ENCODE measurements around the gene KRTAP15-1.

The KRTAP15-1 gene

GRCh38 chr21:30439975-30440374, at the start of gene KRTAP15-1:
Gene KRTAP15-1, plus strand, starts transcription at chr21:30440275. Its CDS starts 53 bp downstream, at chr21:30440328.
- no peak for DNase-seq (ENCODE audit: low spot score)

GRCh38 chr21:30391492-30392025, 48.5 kb upstream of the KRTAP15-1 start:
- no peak for DNase-seq (ENCODE audit: low spot score)

- no peak for DNase-seq (ENCODE audit: low spot score)
These were observed 44.3 kb upstream of the KRTAP15-1 start, which contains the start of gene KRTAP13-1 for GRCh38 chr21:30395731-30396130. Gene KRTAP13-1, plus strand, starts transcription at chr21:30396031. Its CDS starts 56 bp downstream, at chr21:30396087.

- peak; percentile 1 for DNase-seq (ENCODE audit: low spot score)
These were observed 31.1 kb upstream of the KRTAP15-1 start for GRCh38 chr21:30408782-30409494.

- DNase-seq (ENCODE audit: low spot score), result no peak
These were observed 24.1 kb upstream of the KRTAP15-1 start for GRCh38 chr21:30415993-30416392.

GRCh38 chr21:30425826-30426225, 14.2 kb upstream of the KRTAP15-1 start, which contains the start of gene KRTAP13-3:
Gene KRTAP13-3, minus strand, starts transcription at chr21:30425926. Its CDS starts 14 bp downstream, at chr21:30425912.
- no peak for DNase-seq (ENCODE audit: low spot score)

- DNase-seq (ENCODE audit: low spot score), result no peak
These were observed 13.3 kb upstream of the KRTAP15-1 start for GRCh38 chr21:30426731-30427130.

- no peak for DNase-seq (ENCODE audit: low spot score)
These were observed 9.9 kb upstream of the KRTAP15-1 start, which contains the start of gene KRTAP13-4 for GRCh38 chr21:30430170-30430655. Gene KRTAP13-4, plus strand, starts transcription at chr21:30430220. Its CDS starts 56 bp downstream, at chr21:30430276.

- peak; percentile 2 for DNase-seq (ENCODE audit: low spot score)
These were observed 5.9 kb upstream of the KRTAP15-1 start for GRCh38 chr21:30434033-30434631.

GRCh38 chr21:30437010-30437565, 3.0 kb upstream of the KRTAP15-1 start:
- no peak for DNase-seq (ENCODE audit: low spot score)

GRCh38 chr21:30443226-30443625, 3.2 kb downstream of the KRTAP15-1 start:
- no peak for DNase-seq (ENCODE audit: low spot score)

- DNase-seq (ENCODE audit: low spot score), result no peak
These were observed 4.1 kb downstream of the KRTAP15-1 start for GRCh38 chr21:30444204-30444603.

GRCh38 chr21:30447056-30447455, 7.0 kb downstream of the KRTAP15-1 start:
- no peak for DNase-seq (ENCODE audit: low spot score)

GRCh38 chr21:30448514-30448913, 8.4 kb downstream of the KRTAP15-1 start:
- DNase-seq (ENCODE audit: low spot score), result no peak

- DNase-seq (ENCODE audit: low spot score), result no peak
These were observed 23.6 kb downstream of the KRTAP15-1 start for GRCh38 chr21:30463713-30464112.

- no peak for DNase-seq (ENCODE audit: low spot score)
These were observed 29.0 kb downstream of the KRTAP15-1 start for GRCh38 chr21:30468900-30469714.

GRCh38 chr21:30478004-30478403, 37.9 kb downstream of the KRTAP15-1 start:
- no peak for DNase-seq (ENCODE audit: low spot score)

- DNase-seq (ENCODE audit: low spot score), result no peak
These were observed 39.2 kb downstream of the KRTAP15-1 start for GRCh38 chr21:30479259-30479658.

GRCh38 chr21:30480145-30480544, 40.1 kb downstream of the KRTAP15-1 start, which contains the start of gene KRTAP19-1:
Gene KRTAP19-1, minus strand, starts transcription at chr21:30480367. Its CDS starts 50 bp downstream, at chr21:30480317.
- no peak for DNase-seq (ENCODE audit: low spot score)

GRCh38 chr21:30482130-30482529, 42.1 kb downstream of the KRTAP15-1 start:
- no peak for DNase-seq (ENCODE audit: low spot score)

GRCh38 chr21:30486180-30486579, 46.1 kb downstream of the KRTAP15-1 start:
- no peak for DNase-seq (ENCODE audit: low spot score)

- no peak for DNase-seq (ENCODE audit: low spot score)
These were observed 47.3 kb downstream of the KRTAP15-1 start, which contains the start of gene KRTAP19-2 for GRCh38 chr21:30487336-30487735. Gene KRTAP19-2, minus strand, starts transcription at chr21:30487436. Its CDS starts 88 bp downstream, at chr21:30487348.

Measured in AG08395 (cell line).